ENCODE results near the gene MAN1A2.
A peak's percentile ranks its signal among the peaks of the same experiment; 100 is the strongest.
"Not testable (repeated sequence)": the region's sequence is repeated elsewhere in the genome, so short reads cannot be mapped to it uniquely, and the experiment has no call there.

Gene MAN1A2

GRCh38 chr1:117501281-117501680 is 134.0 kb downstream of the MAN1A2 start:
- DNase-seq = no peak

GRCh38 chr1:117511273-117511672 is 144.0 kb downstream of the MAN1A2 start:
- no peak for DNase-seq

- no peak for DNase-seq
These were observed 145.6 kb downstream of the MAN1A2 start for GRCh38 chr1:117512728-117513321.

GRCh38 chr1:117523111-117523510 is 155.9 kb downstream of the MAN1A2 start:
- no peak for DNase-seq

GRCh38 chr1:117527074-117527473 is 159.8 kb downstream of the MAN1A2 start:
- no peak for DNase-seq

- DNase-seq = no peak
These were observed 160.4 kb downstream of the MAN1A2 start for GRCh38 chr1:117527566-117528102.

GRCh38 chr1:117529683-117530082 is 162.4 kb downstream of the MAN1A2 start:
- no peak for DNase-seq

- DNase-seq = no peak
These were observed 164.0 kb downstream of the MAN1A2 start for GRCh38 chr1:117531222-117531621.

- peak; percentile 8 for DNase-seq
These were observed 167.8 kb downstream of the MAN1A2 start for GRCh38 chr1:117534995-117535467.

GRCh38 chr1:117535821-117536220 is 168.6 kb downstream of the MAN1A2 start:
- DNase-seq = no peak

GRCh38 chr1:117537291-117537920 is 170.2 kb downstream of the MAN1A2 start:
- no peak for DNase-seq

GRCh38 chr1:117540532-117540931 is 173.3 kb downstream of the MAN1A2 start:
- no peak for DNase-seq

GRCh38 chr1:117541003-117541402 is 173.8 kb downstream of the MAN1A2 start:
- no peak for DNase-seq

GRCh38 chr1:117541585-117541984 is 174.3 kb downstream of the MAN1A2 start:
- DNase-seq = no peak

GRCh38 chr1:117544509-117545109 is 177.4 kb downstream of the MAN1A2 start:
- no peak for DNase-seq

GRCh38 chr1:117546467-117546866 is 179.2 kb downstream of the MAN1A2 start:
- DNase-seq = no peak

GRCh38 chr1:117553471-117553870 is 186.2 kb downstream of the MAN1A2 start:
- DNase-seq = no peak

- DNase-seq = no peak
These were observed 188.6 kb downstream of the MAN1A2 start for GRCh38 chr1:117555806-117556205.

- DNase-seq = no peak
These were observed 189.1 kb downstream of the MAN1A2 start for GRCh38 chr1:117556341-117556740.

- DNase-seq = no peak
These were observed 189.7 kb downstream of the MAN1A2 start for GRCh38 chr1:117556976-117557375.

- not testable (repeated sequence) for DNase-seq
These were observed 191.2 kb downstream of the MAN1A2 start for GRCh38 chr1:117558451-117558850.

- DNase-seq = no peak
These were observed 191.9 kb downstream of the MAN1A2 start for GRCh38 chr1:117559139-117559538.

- DNase-seq = no peak
These were observed 192.7 kb downstream of the MAN1A2 start for GRCh38 chr1:117559985-117560384.

- no peak for DNase-seq
These were observed 193.8 kb downstream of the MAN1A2 start for GRCh38 chr1:117561071-117561470.
